ENCODE data around the gene OSER1.
A peak's percentile ranks its signal among the peaks of the same experiment; 100 is the strongest.

DNA sequence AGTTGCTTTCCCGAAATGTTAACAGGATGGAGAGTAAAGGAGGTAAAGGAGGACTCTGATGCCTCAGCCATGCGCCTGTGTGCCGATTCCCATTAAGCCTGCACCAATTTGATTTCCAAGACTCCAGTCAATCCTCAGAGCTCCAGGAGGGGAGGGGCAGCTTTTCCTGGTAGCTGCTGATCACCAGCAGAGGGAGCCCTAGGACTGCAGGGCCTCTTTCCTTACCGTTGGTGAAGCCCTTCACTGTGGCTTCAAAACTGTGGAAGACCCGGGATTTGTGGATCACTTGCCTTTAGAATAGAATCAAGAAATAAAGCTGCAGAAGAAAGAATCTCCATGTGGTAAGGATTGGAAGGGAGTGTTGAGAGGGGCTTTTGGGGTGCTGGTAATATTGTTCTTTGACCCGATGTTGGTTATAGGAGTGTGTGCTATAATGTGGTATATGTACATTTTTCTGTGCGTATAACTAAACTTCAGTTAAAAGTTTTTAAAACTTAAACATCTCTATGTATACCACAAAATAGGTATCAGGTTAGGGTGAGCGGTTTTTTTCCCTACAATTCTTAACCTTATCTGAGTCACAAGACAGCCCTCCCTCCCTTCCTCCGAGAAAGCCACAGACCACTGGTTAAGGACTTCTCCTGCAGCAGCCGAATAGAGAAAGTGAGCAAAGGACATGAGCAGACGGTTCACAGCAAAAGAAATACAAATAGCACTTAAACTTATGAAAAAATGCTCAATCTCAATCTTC lies 6.9 kb upstream of the OSER1 start:
- TF ChIP-seq, protein P1, sequence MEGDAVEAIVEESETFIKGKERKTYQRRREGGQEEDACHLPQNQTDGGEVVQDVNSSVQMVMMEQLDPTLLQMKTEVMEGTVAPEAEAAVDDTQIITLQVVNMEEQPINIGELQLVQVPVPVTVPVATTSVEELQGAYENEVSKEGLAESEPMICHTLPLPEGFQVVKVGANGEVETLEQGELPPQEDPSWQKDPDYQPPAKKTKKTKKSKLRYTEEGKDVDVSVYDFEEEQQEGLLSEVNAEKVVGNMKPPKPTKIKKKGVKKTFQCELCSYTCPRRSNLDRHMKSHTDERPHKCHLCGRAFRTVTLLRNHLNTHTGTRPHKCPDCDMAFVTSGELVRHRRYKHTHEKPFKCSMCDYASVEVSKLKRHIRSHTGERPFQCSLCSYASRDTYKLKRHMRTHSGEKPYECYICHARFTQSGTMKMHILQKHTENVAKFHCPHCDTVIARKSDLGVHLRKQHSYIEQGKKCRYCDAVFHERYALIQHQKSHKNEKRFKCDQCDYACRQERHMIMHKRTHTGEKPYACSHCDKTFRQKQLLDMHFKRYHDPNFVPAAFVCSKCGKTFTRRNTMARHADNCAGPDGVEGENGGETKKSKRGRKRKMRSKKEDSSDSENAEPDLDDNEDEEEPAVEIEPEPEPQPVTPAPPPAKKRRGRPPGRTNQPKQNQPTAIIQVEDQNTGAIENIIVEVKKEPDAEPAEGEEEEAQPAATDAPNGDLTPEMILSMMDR (IDR thresholded peaks at IDR 0.05): peak; percentile 88
- no peak for TF ChIP-seq EZH2 (IDR thresholded peaks at IDR 0.05)

All from neural progenitor cell (in vitro differentiated cells).